MM.1S (cell line): ENCODE results near the gene CAPN5.

ENCODE experiments used
- EZH2 ChIP-seq: fragments of 300-600 bp; sonication (generic); optimal IDR thresholded peaks from 2 replicates; pipeline ENCODE3; 2017; ENCODE audit warnings: low read depth, mild to moderate bottlenecking, antibody characterized with exemption, low read length, mixed read lengths
- TF ChIP-seq, protein P1 (sequence below): fragments of 300-600 bp; sonication (generic); IDR thresholded peaks from 2 replicates; pipeline ENCODE4 v1.5.1; 2016; ENCODE audit warnings: antibody characterized with exemption, low read length, mixed read lengths

DNA sequence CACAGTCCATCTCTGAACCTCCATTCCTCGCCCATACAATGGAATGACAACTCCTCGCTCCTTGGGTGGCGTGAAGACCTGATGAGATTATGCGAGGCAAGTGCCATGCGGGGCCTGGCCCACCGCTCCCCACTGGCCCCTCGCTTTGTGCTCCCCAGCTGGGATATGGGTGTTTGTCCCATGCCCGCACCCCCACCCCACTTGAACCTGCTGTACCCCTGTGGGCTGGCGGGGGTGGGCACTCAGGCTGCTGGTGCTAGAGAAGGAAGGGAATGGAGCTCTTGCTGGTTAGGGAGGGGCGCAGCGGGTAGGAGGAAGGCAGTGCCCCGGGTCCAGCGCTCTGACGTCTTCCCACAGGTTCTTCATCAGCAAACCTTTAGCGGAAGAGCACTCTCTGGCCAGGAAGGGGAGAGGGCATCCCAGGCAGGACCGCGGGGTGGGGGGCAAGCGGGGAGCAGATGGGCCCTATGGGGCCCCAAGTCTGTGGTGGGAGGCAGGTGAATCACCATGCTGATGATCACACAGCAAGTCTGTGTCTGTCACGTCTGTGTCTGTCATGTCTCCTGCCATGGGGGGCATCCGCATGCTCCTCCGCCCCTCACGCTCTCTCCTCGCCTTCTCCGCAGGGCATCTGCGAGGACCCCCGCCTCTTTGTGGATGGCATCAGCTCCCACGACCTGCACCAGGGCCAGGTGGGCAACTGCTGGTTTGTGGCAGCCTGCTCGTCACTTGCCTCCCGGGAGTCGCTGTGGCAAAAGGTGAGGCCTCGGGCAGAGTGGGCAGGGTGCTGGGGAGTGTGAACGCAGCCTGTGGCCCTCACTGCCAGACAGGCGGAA is 26.5 kb downstream of the CAPN5 start:
- TF ChIP-seq, protein P1, sequence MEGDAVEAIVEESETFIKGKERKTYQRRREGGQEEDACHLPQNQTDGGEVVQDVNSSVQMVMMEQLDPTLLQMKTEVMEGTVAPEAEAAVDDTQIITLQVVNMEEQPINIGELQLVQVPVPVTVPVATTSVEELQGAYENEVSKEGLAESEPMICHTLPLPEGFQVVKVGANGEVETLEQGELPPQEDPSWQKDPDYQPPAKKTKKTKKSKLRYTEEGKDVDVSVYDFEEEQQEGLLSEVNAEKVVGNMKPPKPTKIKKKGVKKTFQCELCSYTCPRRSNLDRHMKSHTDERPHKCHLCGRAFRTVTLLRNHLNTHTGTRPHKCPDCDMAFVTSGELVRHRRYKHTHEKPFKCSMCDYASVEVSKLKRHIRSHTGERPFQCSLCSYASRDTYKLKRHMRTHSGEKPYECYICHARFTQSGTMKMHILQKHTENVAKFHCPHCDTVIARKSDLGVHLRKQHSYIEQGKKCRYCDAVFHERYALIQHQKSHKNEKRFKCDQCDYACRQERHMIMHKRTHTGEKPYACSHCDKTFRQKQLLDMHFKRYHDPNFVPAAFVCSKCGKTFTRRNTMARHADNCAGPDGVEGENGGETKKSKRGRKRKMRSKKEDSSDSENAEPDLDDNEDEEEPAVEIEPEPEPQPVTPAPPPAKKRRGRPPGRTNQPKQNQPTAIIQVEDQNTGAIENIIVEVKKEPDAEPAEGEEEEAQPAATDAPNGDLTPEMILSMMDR = no peak
- no peak for TF ChIP-seq EZH2
